ENCODE measurements around the gene PTPRM.

Gene PTPRM

GRCh38 chr18:7904529-7904928 lies 337.4 kb downstream of the PTPRM start:
- H3K36me3 ChIP-seq (ENCODE audit: insufficient read depth, low read length), result no peaks in the 10 kb centered on the region
- no peak overlapping the region for H3K9ac ChIP-seq (ENCODE audit: low read depth, low read length)
- no peaks in the 10 kb centered on the region for H3K4me1 ChIP-seq (ENCODE audit: insufficient read depth, low read length)
- H3K9me3 ChIP-seq (ENCODE audit: control insufficient read depth, insufficient read depth, low read length), result no peaks in the 10 kb centered on the region

DNA sequence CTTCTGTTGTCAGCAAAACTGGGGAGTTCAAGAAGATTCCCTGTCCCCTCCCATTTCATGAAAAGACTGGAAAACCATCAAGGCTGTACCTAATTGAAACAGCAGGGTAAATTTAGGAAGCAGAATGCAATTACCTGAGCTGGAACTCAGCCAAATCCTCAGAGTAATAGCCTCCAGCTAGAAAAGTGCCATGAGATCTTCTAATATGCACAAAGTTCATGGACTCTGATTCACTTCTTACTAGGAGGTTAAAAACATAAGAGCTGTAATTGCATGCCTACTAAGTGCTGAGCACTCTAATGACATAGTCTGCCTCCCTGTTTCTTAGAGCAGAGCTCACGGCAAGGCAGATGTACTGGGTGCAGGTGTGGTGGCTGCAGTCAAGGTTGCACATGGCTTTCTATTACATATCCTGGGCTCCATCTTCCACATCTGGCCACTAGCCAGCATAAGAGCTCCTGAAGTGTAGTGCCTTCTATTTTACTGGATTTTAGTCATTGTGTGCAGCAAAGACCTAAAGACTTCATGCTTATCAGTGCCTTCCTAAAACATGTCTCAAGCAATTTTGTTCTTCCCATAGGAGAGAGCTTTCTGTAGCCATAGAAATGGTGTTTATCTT lies 341.7 kb downstream of the PTPRM start:
- no peaks in the 10 kb centered on the region for H3K4me1 ChIP-seq (ENCODE audit: insufficient read depth, low read length)
- no peaks in the 10 kb centered on the region for H3K36me3 ChIP-seq (ENCODE audit: insufficient read depth, low read length)
- H3K9me3 ChIP-seq (ENCODE audit: control insufficient read depth, insufficient read depth, low read length), result no peaks in the 10 kb centered on the region
- no peak overlapping the region for H3K9ac ChIP-seq (ENCODE audit: low read depth, low read length)

DNA sequence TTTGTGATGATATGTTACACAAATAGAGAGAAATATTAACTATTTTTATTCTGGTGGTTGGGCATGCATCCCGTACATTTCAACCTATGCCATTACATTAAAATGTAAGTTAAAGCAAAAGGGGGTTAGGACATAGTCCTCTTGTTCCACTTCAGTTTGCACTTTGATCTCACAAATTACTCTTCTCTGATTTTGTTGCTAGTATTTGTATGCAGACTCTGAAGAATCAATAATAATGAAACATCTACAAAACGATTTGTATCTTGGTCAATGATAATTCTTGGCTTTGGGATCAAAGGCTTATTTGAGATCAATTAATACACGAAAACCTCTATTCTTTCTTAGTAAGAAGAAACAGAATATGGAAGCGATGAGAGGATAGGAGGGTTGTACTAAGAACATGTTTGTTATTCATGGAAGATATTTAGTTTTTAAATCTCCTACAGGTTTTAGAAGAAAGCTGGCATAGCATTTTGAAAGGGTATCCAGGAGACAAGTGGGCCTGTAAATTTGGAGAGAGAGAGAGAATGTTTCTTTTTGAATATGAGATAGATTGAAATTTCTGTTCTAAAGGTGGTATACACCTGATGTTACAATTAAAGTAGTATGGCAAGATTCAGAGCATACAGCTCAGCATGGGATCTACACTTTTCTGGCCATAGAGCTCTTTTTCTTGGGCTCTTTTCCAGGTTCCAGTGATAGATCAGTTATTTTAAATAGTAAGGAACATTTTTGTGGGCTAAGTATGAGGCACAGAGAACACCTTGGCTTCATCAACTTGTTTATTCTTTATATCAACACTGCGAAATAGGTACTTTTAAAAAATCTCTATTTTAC lies 347.9 kb downstream of the PTPRM start:
- Histone ChIP-seq H3K36me3 (ENCODE audit: insufficient read depth, low read length) (no peaks in the 10 kb centered on the region), H3K9ac (ENCODE audit: low read depth, low read length) (no peak overlapping the region), H3K4me1 (ENCODE audit: insufficient read depth, low read length) (no peaks in the 10 kb centered on the region), H3K9me3 (ENCODE audit: control insufficient read depth, insufficient read depth, low read length) (no peaks in the 10 kb centered on the region)

DNA sequence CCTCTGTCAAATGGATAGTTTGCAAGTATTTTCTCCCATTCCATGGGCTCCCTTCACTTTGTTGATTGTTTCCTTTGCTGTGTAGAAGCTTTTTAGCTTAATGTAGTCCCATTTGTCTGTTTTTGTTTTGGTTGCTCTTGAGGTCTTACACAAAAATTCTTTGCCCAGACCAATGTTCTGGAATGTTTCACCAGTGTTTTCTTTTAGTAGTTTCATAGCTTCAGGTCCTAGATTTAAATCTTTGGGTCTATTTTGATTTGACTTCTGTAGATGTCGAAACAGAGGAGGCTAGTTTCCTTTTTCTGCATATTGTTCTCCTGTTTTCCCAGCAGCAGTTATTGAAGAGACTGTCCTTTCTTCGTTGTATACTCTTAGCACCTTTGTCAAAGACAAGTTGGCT lies 351.6 kb downstream of the PTPRM start:
- Histone ChIP-seq H3K9me3 (ENCODE audit: control insufficient read depth, insufficient read depth, low read length) (no peaks in the 10 kb centered on the region), H3K4me1 (ENCODE audit: insufficient read depth, low read length) (peaks cover 6% of the 10 kb centered on the region; the same call in 1 of the 2 replicates), H3K36me3 (ENCODE audit: insufficient read depth, low read length) (no peaks in the 10 kb centered on the region), H3K9ac (ENCODE audit: low read depth, low read length) (no peak overlapping the region)

DNA sequence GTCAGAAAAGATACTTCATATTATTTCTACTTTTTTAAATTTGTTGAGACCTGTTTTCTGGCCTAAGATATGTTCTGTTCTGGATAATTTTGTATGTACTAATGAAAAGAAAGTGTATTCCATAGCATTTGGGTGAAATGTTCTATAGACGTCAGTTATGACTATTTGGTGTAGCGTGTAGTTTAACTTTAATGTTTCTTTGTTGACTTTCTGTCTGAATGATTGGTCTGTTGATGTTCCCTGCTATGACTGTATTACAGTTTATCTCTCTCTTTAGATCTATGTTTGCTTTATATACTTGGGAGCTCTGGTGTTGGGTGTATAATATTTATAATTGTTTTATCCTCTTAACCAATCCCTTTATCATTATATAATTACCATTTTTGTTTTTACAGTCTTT lies 352.4 kb downstream of the PTPRM start:
- Histone ChIP-seq H3K4me1 (ENCODE audit: insufficient read depth, low read length) (peaks cover 6% of the 10 kb centered on the region; the same call in 1 of the 2 replicates), H3K9ac (ENCODE audit: low read depth, low read length) (no peak overlapping the region), H3K9me3 (ENCODE audit: control insufficient read depth, insufficient read depth, low read length) (no peaks in the 10 kb centered on the region), H3K36me3 (ENCODE audit: insufficient read depth, low read length) (no peaks in the 10 kb centered on the region)

DNA sequence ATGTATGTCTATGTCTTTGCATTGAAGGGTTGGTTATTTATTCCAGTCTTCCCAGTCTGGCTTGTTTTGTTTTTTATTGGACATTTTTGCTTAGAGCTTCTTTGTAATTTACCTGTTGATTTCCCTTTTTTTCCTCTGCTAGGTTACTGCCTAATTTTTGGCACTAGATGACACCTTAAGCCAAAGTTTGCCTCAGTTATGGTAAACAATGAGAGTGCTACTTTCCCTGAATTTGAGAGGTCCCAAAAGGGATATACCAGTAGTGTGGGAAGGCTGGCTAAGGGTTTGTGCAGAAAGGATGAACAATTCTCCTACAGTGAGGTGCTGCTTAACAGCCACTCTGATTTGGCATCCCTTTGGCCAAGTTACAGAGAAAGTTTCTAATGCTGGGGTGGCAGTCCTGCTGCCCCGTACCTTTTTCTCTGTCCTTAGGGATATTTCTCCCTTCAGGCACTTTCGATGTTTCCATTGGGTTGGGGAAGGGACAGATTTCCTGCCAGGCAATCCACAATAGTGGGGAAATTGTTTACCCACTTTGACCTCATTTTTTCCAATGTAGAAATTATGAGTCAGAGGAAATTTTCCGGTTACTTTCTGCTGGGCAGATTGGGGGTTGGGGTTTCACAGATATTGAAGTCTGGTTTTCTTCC lies 354.9 kb downstream of the PTPRM start:
- H3K4me1 ChIP-seq (ENCODE audit: insufficient read depth, low read length), result peaks cover 6% of the 10 kb centered on the region; the same call in 1 of the 2 replicates
- H3K9me3 ChIP-seq (ENCODE audit: control insufficient read depth, insufficient read depth, low read length), result no peaks in the 10 kb centered on the region
- H3K9ac ChIP-seq (ENCODE audit: low read depth, low read length), result no peak overlapping the region
- H3K36me3 ChIP-seq (ENCODE audit: insufficient read depth, low read length), result no peaks in the 10 kb centered on the region

DNA sequence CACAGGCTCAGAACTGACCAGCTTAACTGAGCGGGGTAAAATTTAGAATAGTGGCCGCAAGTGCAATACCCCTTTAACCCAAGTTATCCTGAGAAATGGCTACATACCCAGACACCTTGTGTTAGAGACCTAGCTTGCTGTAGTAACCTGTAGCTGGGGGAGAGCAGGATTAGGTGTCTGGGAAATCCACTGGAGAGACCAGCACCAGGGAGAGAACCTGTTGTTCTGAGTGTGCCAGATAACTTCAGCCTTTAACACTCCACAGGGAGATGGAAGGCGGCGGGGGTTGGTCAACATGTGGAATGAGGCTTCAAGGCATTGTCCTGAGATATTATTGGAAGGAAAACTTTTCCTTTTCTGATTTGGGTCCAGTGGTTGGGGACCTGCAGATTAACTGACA lies 356.0 kb downstream of the PTPRM start:
- H3K9me3 ChIP-seq (ENCODE audit: control insufficient read depth, insufficient read depth, low read length), result no peaks in the 10 kb centered on the region
- peaks cover 6% of the 10 kb centered on the region; the same call in 1 of the 2 replicates for H3K4me1 ChIP-seq (ENCODE audit: insufficient read depth, low read length)
- H3K36me3 ChIP-seq (ENCODE audit: insufficient read depth, low read length), result no peaks in the 10 kb centered on the region
- H3K9ac ChIP-seq (ENCODE audit: low read depth, low read length), result no peak overlapping the region

GRCh38 chr18:7924616-7925015 lies 357.5 kb downstream of the PTPRM start:
- Histone ChIP-seq H3K9me3 (ENCODE audit: control insufficient read depth, insufficient read depth, low read length) (no peaks in the 10 kb centered on the region), H3K4me1 (ENCODE audit: insufficient read depth, low read length) (peaks cover 6% of the 10 kb centered on the region; the same call in 1 of the 2 replicates), H3K36me3 (ENCODE audit: insufficient read depth, low read length) (no peaks in the 10 kb centered on the region), H3K9ac (ENCODE audit: low read depth, low read length) (no peak overlapping the region)

GRCh38 chr18:7926526-7926925 lies 359.4 kb downstream of the PTPRM start:
- Histone ChIP-seq H3K36me3 (ENCODE audit: insufficient read depth, low read length) (no peaks in the 10 kb centered on the region), H3K4me1 (ENCODE audit: insufficient read depth, low read length) (peaks cover 6% of the 10 kb centered on the region; the same call in 1 of the 2 replicates), H3K9ac (ENCODE audit: low read depth, low read length) (no peak overlapping the region), H3K9me3 (ENCODE audit: control insufficient read depth, insufficient read depth, low read length) (no peaks in the 10 kb centered on the region)

DNA sequence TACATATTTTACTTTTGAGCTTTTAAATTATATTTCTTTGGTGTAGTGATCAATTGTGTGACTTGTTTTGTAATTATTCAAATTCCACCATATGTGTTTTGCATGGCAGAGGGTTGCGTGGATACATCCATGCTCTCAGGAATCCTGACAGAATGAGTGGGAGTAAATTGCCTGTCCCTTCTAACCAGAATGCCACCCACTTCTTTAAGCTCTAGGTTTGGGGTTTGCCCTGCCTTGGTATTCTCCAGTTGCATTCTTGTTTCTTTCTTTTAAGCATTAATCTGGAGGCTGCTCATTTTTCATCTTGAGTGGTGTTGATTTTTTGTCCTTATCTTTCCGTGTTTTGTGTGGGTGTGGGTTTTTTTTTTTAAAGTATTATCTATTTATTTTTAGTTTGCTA lies 360.0 kb downstream of the PTPRM start:
- H3K9me3 ChIP-seq (ENCODE audit: control insufficient read depth, insufficient read depth, low read length), result no peaks in the 10 kb centered on the region
- no peaks in the 10 kb centered on the region for H3K36me3 ChIP-seq (ENCODE audit: insufficient read depth, low read length)
- no peak overlapping the region for H3K9ac ChIP-seq (ENCODE audit: low read depth, low read length)
- peaks cover 2% of the 10 kb centered on the region; the same call in 1 of the 2 replicates for H3K4me1 ChIP-seq (ENCODE audit: insufficient read depth, low read length)

DNA sequence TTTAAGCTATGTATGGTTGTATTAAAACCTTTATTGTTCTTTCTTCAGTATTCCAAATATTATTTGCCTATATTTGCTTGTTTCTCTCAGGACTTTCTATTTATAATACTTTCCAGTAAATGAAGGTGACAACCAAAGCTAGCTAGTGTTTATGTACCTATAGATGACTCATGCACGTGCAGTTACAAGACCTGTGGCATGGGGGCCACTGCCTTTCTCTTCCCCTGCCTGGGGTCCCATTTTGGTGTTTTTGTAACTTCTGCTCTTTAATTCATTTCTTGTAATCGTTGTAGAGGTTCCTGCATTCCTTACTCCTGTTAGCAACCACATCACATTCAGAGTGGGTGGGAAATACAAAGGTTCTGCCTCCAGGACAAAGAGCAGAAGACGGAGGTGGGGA lies 364.6 kb downstream of the PTPRM start:
- H3K36me3 ChIP-seq (ENCODE audit: insufficient read depth, low read length), result no peaks in the 10 kb centered on the region
- no peaks in the 10 kb centered on the region; the same call in 1 of the 2 replicates for H3K9me3 ChIP-seq (ENCODE audit: control insufficient read depth, insufficient read depth, low read length)
- H3K4me1 ChIP-seq (ENCODE audit: insufficient read depth, low read length), result no peaks in the 10 kb centered on the region
- no peak overlapping the region for H3K9ac ChIP-seq (ENCODE audit: low read depth, low read length)

GRCh38 chr18:7937268-7937667 lies 370.2 kb downstream of the PTPRM start:
- H3K9ac ChIP-seq (ENCODE audit: low read depth, low read length), result no peak overlapping the region
- no peaks in the 10 kb centered on the region; the same call in 1 of the 2 replicates for H3K4me1 ChIP-seq (ENCODE audit: insufficient read depth, low read length)
- no peaks in the 10 kb centered on the region; the same call in 1 of the 2 replicates for H3K9me3 ChIP-seq (ENCODE audit: control insufficient read depth, insufficient read depth, low read length)
- no peaks in the 10 kb centered on the region for H3K36me3 ChIP-seq (ENCODE audit: insufficient read depth, low read length)

- no peaks in the 10 kb centered on the region; the same call in 1 of the 2 replicates for H3K4me1 ChIP-seq (ENCODE audit: insufficient read depth, low read length)
- no peaks in the 10 kb centered on the region; the same call in 1 of the 2 replicates for H3K9me3 ChIP-seq (ENCODE audit: control insufficient read depth, insufficient read depth, low read length)
- no peaks in the 10 kb centered on the region for H3K36me3 ChIP-seq (ENCODE audit: insufficient read depth, low read length)
- no peak overlapping the region for H3K9ac ChIP-seq (ENCODE audit: low read depth, low read length)
Measured at GRCh38 chr18:7939521-7939920, 372.4 kb downstream of the PTPRM start.

GRCh38 chr18:7940379-7940778 lies 373.3 kb downstream of the PTPRM start:
- no peaks in the 10 kb centered on the region; the same call in 1 of the 2 replicates for H3K4me1 ChIP-seq (ENCODE audit: insufficient read depth, low read length)
- no peak overlapping the region for H3K9ac ChIP-seq (ENCODE audit: low read depth, low read length)
- no peaks in the 10 kb centered on the region; the same call in 1 of the 2 replicates for H3K9me3 ChIP-seq (ENCODE audit: control insufficient read depth, insufficient read depth, low read length)
- H3K36me3 ChIP-seq (ENCODE audit: insufficient read depth, low read length), result no peaks in the 10 kb centered on the region

All from ES-I3 (cell line).